ENCODE data around the gene ADAMTSL5.

Gene ADAMTSL5

DNA sequence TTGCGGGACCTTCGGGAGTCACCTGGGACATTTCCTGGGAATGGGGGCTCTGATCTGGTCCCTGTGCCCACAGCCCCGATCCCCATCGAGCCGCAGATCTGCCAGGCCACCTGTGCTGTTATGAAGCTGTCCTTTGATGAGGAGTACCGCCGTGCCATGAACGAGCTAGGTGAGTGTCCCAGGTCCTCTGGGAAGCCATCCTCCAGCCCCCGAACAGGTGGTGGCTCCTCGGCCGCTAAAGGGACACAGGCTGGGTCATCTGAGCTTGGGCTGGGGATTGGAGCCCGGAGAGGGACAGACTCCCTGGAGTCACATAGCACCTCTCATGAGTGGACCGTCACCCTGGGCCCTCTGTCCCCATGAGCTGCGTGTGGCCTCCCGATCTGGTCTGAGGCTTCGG lies 54.9 kb downstream of the ADAMTSL5 start:
- Histone ChIP-seq H3K27ac (ENCODE audit: low read length) (no peak overlapping the region), H3K9me3 (ENCODE audit: insufficient read depth, low read depth, low read length) (no peaks in the 10 kb centered on the region), H3K9ac (ENCODE audit: low read depth, low read length) (no peak overlapping the region), H3K27me3 (ENCODE audit: insufficient read depth, low read length) (peaks cover 73% of the 10 kb centered on the region), H3K4me1 (ENCODE audit: insufficient read depth, low read length) (no peaks in the 10 kb centered on the region), H3K36me3 (ENCODE audit: insufficient read depth, low read depth, low read length) (no peaks in the 10 kb centered on the region), H3K4me3 (ENCODE audit: low read length) (no peak overlapping the region)

DNA sequence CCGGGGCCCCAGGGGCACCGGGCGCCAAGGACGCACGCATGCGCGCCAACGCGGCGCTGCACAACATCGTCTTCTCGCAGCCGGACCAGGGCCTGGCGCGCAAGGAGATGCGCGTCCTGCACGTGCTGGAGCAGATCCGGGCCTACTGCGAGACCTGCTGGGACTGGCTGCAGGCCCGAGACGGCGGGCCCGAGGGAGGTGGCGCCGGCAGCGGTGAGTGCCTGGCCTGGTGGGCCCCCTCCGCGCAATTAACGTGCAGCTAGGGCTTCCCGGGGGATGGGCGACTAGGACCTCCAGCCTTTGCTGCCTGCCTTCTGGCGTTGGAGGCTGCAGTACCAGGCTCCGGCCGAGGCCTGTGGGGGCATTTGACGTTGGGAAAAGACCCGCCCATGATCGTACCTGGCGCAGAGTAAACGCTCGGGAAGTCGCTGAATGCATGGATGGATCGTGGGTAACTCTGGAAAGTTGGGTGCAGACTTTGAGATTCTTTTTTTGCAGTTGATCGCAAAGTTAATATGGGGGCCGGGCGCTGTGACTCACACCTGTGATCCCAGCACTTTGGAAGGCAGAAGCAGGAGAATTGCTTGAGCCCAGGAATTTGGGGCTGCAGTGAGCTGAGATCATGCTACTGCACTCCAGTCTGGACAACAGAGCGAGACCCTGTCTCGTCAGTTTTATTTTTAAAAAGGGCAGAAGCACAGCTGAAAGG lies 55.6 kb downstream of the ADAMTSL5 start:
- Histone ChIP-seq H3K27me3 (ENCODE audit: insufficient read depth, low read length) (peaks cover 80% of the 10 kb centered on the region), H3K9me3 (ENCODE audit: insufficient read depth, low read depth, low read length) (no peaks in the 10 kb centered on the region)

DNA sequence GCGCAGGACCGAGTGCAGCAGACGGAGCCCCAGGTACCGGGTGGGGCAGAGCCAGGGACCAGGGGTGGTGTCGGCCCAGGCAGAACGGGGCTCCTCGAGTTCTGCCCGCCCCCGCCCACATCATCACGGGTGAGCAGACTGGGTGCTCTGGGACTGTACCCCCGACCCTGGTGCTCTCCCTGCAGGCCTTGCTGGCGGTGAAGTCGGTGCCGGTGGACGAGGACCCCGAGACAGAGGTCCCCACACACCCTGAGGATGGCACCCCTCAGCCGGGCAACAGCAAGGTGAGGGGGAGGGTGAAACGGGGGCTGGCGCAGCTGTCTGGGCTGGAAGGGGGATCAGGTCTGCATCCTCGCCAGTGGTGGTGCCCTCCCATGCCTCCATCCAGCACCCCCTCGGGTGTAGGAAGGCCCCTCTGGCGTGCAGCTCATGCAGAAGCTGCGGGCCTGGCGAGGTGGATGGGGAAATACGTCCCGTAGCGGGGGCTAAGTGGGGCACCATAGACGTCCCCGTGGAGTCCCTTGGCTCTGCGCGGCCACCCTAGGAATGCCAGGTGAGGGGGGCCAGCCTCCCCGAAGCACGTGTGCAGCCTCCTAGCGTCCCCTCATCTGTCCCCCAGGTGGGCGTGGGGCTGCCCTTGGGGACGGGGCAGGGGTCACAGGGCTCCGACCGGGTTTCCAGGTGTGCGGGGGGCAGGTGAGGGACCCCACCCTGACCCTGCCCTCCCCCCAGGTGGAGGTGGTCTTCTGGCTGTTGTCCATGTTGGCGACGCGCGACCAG lies 56.5 kb downstream of the ADAMTSL5 start:
- H3K27me3 ChIP-seq (ENCODE audit: insufficient read depth, low read length), result peaks cover 88% of the 10 kb centered on the region
- H3K9ac ChIP-seq (ENCODE audit: low read depth, low read length), result no peak overlapping the region
- no peak overlapping the region for H3K4me3 ChIP-seq (ENCODE audit: low read length)
- no peaks in the 10 kb centered on the region for H3K9me3 ChIP-seq (ENCODE audit: insufficient read depth, low read depth, low read length)
- H3K27ac ChIP-seq (ENCODE audit: low read length), result no peak overlapping the region
- H3K4me1 ChIP-seq (ENCODE audit: insufficient read depth, low read length), result no peaks in the 10 kb centered on the region; the same call in 1 of the 2 replicates
- H3K36me3 ChIP-seq (ENCODE audit: insufficient read depth, low read depth, low read length), result no peaks in the 10 kb centered on the region

More for the DNA sequence above, 55.6 kb downstream of the ADAMTSL5 start:
- no peaks in the 10 kb centered on the region for H3K36me3 ChIP-seq (ENCODE audit: insufficient read depth, low read depth, low read length)
- no peaks in the 10 kb centered on the region; the same call in 1 of the 2 replicates for H3K4me1 ChIP-seq (ENCODE audit: insufficient read depth, low read length)
- no peak overlapping the region for H3K9ac ChIP-seq (ENCODE audit: low read depth, low read length)
- no peak overlapping the region for H3K27ac ChIP-seq (ENCODE audit: low read length)
- H3K4me3 ChIP-seq (ENCODE audit: low read length), result no peak overlapping the region

DNA sequence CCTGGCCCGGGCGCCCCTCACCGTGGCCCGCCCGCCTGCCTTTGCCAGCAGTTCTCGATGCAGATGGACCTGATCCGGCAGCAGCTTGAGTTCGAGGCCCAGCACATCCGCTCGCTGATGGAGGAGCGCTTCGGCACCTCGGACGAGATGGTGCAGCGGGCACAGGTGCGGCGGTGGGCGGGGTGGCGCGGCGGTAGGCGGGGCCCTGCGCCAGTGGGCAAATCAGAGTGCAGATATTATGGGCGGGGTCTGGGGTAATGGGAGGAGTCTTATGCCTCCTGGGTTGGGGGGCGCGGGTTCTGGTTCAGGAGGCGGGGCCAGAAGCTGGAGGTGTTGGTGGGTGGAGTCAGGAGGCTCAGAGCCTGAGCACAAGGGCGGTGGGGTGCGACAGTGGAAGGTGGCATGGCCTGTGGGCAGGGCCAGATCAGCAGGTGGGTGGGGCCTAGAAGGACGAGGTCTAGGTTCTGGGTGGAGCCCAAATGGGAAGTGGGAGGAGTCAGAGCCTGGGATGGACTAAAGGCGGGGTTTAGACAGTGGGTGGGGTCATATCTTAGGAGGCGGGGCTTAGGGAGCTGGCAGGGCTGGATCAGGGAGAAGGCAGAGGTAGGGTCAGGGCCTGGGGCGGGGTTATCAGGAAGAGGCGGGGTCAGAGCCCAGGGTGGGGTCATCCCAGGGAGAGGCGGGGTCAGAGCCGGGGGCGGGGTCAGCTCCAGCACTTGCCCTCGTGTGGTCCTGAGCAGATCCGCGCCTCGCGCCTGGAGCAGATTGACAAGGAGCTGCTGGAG lies 57.3 kb downstream of the ADAMTSL5 start:
- H3K36me3 ChIP-seq (ENCODE audit: insufficient read depth, low read depth, low read length), result no peaks in the 10 kb centered on the region

More for the DNA sequence above, 57.3 kb downstream of the ADAMTSL5 start:
- H3K27me3 ChIP-seq (ENCODE audit: insufficient read depth, low read length), result peaks cover 96% of the 10 kb centered on the region
- no peaks in the 10 kb centered on the region for H3K9me3 ChIP-seq (ENCODE audit: insufficient read depth, low read depth, low read length)
- no peak overlapping the region for H3K27ac ChIP-seq (ENCODE audit: low read length)
- no peak overlapping the region for H3K9ac ChIP-seq (ENCODE audit: low read depth, low read length)
- no peaks in the 10 kb centered on the region; the same call in 1 of the 2 replicates for H3K4me1 ChIP-seq (ENCODE audit: insufficient read depth, low read length)
- H3K4me3 ChIP-seq (ENCODE audit: low read length), result peak overlapping the region; percentile 33; the same call in 1 of the 2 replicates
